Measurements from ENCODE around the gene SPIN1.

GRCh38 chr9:88370346-88370745 lies 17.9 kb upstream of the SPIN1 start:
- no peak for TF ChIP-seq FOSL1 (IDR thresholded peaks at IDR 0.05; ENCODE audit: insufficient read depth, low read depth, low read length)
- TF ChIP-seq, protein P1, sequence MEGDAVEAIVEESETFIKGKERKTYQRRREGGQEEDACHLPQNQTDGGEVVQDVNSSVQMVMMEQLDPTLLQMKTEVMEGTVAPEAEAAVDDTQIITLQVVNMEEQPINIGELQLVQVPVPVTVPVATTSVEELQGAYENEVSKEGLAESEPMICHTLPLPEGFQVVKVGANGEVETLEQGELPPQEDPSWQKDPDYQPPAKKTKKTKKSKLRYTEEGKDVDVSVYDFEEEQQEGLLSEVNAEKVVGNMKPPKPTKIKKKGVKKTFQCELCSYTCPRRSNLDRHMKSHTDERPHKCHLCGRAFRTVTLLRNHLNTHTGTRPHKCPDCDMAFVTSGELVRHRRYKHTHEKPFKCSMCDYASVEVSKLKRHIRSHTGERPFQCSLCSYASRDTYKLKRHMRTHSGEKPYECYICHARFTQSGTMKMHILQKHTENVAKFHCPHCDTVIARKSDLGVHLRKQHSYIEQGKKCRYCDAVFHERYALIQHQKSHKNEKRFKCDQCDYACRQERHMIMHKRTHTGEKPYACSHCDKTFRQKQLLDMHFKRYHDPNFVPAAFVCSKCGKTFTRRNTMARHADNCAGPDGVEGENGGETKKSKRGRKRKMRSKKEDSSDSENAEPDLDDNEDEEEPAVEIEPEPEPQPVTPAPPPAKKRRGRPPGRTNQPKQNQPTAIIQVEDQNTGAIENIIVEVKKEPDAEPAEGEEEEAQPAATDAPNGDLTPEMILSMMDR (IDR thresholded peaks at IDR 0.05; ENCODE audit: control extremely low read depth in 1 of 3, insufficient read depth in 1 of 3, low read depth in 1 of 3, low read length in 3 of 3), result no peak
- TF ChIP-seq EZH2 (IDR thresholded peaks at IDR 0.05; ENCODE audit: low read depth, low read length, severe bottlenecking), result no peak
- no peak for TF ChIP-seq TAF1 (IDR thresholded peaks at IDR 0.05; ENCODE audit: low read depth, low read length)
- no peak for TF ChIP-seq POLR2AphosphoS5 (IDR thresholded peaks at IDR 0.05; ENCODE audit: low read depth, low read length)
- no peak for TF ChIP-seq MAFK (IDR thresholded peaks at IDR 0.05; ENCODE audit: low read depth, low read length)
- no peak for TF ChIP-seq POLR2A (IDR thresholded peaks at IDR 0.05; ENCODE audit: control extremely low read depth in 1 of 2, low read depth in 2 of 2, low read length in 2 of 2)
- TF ChIP-seq PHF8 (conservative IDR thresholded peaks at IDR 0.05; ENCODE audit: low read depth, low read length), result no peak
